Measurements from ENCODE around the gene CST5. TPM values are rescaled to one million over a fixed set of nuclear protein-coding genes. Genes with fewer than 3 reads are reported as not detected.

Gene CST5
- total and polyA plus RNA-seq, 11 donors = not detected

DNA sequence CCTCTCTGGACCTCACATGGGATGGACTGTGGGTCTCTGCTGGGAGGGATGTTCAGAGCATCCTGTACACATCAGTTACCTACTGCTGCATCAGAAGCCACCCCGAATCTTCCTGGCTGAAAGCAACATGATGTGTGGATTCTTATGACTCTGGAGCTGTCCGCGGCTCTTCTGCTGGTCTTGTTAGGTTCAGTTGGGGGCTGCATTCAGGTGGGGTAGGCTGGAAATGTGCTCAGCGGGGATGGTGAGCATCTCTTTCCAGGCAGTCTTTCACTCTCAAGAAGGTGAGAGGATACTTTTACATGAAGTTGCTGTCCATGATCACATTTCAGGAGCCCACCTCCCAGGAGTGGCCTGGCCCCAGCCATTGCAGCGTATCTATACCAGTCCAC lies 5.2 kb upstream of the CST5 start:
- Histone ChIP-seq H3K9me3 (no peaks in the 10 kb centered on the region), H3K36me3 (no peaks in the 10 kb centered on the region), H3K4me1 (no peaks in the 10 kb centered on the region), H3K27ac (no peak overlapping the region), H3K4me3 (no peak overlapping the region), H3K27me3 (peaks cover 0 to 1% (median 0%) of the 10 kb centered on the region in 9 donors)
- intact Hi-C loops (cut with DNase I) = loop anchor here in 4 of 10 donors (5.0 kb wide), 3 partner anchors 87 to 1033 kb away; no protein-coding TSS in a partner anchor
- no peak for DNase-seq
- TF ChIP-seq POLR2A (IDR thresholded peaks at IDR 0.05) = no peak
- TF ChIP-seq, protein P1, sequence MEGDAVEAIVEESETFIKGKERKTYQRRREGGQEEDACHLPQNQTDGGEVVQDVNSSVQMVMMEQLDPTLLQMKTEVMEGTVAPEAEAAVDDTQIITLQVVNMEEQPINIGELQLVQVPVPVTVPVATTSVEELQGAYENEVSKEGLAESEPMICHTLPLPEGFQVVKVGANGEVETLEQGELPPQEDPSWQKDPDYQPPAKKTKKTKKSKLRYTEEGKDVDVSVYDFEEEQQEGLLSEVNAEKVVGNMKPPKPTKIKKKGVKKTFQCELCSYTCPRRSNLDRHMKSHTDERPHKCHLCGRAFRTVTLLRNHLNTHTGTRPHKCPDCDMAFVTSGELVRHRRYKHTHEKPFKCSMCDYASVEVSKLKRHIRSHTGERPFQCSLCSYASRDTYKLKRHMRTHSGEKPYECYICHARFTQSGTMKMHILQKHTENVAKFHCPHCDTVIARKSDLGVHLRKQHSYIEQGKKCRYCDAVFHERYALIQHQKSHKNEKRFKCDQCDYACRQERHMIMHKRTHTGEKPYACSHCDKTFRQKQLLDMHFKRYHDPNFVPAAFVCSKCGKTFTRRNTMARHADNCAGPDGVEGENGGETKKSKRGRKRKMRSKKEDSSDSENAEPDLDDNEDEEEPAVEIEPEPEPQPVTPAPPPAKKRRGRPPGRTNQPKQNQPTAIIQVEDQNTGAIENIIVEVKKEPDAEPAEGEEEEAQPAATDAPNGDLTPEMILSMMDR (IDR thresholded peaks at IDR 0.05) = no peak
- ATAC-seq = no peak
- 92 to 99% (median 94%) methylated on average over 5 of the region's 5 CpGs for WGBS, 4 donors

DNA sequence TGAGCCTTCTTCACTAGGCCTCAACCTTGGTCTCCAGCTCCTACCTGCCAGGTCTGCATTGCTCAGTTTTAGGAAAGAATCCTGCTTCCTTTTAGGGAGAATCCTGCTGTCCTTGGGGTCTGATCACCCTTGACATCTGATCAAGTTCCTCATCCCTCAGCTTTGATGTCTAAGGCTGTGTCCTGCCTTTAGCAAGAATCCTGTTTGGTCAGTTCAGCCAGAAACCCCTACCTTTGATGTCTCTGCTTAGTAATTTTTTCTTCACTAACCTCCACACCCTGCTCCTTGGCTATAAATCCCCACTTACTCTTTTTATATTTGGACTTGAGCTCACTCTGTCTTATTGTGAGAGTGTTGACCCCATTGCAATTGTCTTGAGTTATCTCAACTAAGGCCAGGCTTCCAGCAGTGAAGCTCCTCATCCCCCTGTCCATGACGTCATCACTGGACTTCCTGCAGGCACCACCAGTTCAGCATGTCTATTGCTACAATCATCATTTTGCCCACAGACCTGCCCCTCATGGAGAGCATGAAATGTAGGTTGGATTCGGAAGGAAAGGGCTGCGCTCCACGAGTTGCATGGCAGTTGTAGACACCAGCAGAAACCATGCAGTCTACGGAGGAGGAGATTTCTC lies 4.7 kb upstream of the CST5 start:
- Histone ChIP-seq H3K9me3 (no peaks in the 10 kb centered on the region), H3K4me3 (no peak overlapping the region), H3K36me3 (no peaks in the 10 kb centered on the region), H3K27ac (no peak overlapping the region), H3K4me1 (no peaks in the 10 kb centered on the region), H3K27me3 (peaks cover 0 to 3% (median 0%) of the 10 kb centered on the region in 9 donors)
- TF ChIP-seq POLR2A (IDR thresholded peaks at IDR 0.05) = no peak
- TF ChIP-seq, protein P1 (IDR thresholded peaks at IDR 0.05) = no peak
- ATAC-seq (no peak), DNase-seq (no peak)
- intact Hi-C loops (cut with DNase I) = loop anchor here in 1 of 10 donors (5.0 kb wide), 1 partner anchor 87 kb away; no protein-coding TSS in a partner anchor
- WGBS, 4 donors = 84 to 86% (median 85%) methylated on average over 5 of the region's 5 CpGs

- H3K4me1 ChIP-seq = no peaks in the 10 kb centered on the region
- ATAC-seq = no peak
- intact Hi-C loops (cut with DNase I) = loop anchor here in 1 of 10 donors (5.0 kb wide), 1 partner anchor 84 kb away; no protein-coding TSS in a partner anchor
- peaks cover 0 to 4% (median 0%) of the 10 kb centered on the region in 9 donors for H3K27me3 ChIP-seq
- no peak overlapping the region for H3K27ac ChIP-seq
- WGBS, 4 donors = 59 to 74% (median 60%) methylated on average over 5 to 6 of the region's 6 CpGs
- H3K36me3 ChIP-seq = no peaks in the 10 kb centered on the region
- no peak overlapping the region for H3K4me3 ChIP-seq
- TF ChIP-seq, protein P1 (IDR thresholded peaks at IDR 0.05) = no peak
- TF ChIP-seq POLR2A (IDR thresholded peaks at IDR 0.05) = no peak
- no peaks in the 10 kb centered on the region for H3K9me3 ChIP-seq
- DNase-seq = no peak
Measured at GRCh38 chr20:23881371-23881770, 1.8 kb upstream of the CST5 start.

- no peaks in the 10 kb centered on the region for H3K36me3 ChIP-seq
- intact Hi-C loops (cut with DNase I) = loop anchor here in 1 of 10 donors (5.0 kb wide), 1 partner anchor 83 kb away; no protein-coding TSS in a partner anchor
- H3K4me1 ChIP-seq = no peaks in the 10 kb centered on the region
- TF ChIP-seq, protein P1 (IDR thresholded peaks at IDR 0.05) = no peak
- TF ChIP-seq POLR2A (IDR thresholded peaks at IDR 0.05) = no peak
- no peak for DNase-seq
- H3K9me3 ChIP-seq = no peaks in the 10 kb centered on the region
- WGBS, 4 donors = 72 to 75% (median 74%) methylated on average over 4 of the region's 4 CpGs
- H3K27me3 ChIP-seq = peaks cover 0 to 4% (median 0%) of the 10 kb centered on the region in 9 donors
- no peak overlapping the region for H3K27ac ChIP-seq
- H3K4me3 ChIP-seq = no peak overlapping the region
- no peak for ATAC-seq
Measured at GRCh38 chr20:23880417-23880816, 869 bp upstream of the CST5 start.

Data from heart left ventricle (tissue), 16 donors.